Epidermal melanocyte (primary cell): ENCODE measurements around the gene VWC2L.

Experiments
- DNase-seq: peaks from one replicate; pipeline ENCODE4 v3.0.0; 2011; ENCODE audit warnings: low spot score; ENCODE audit not compliant: insufficient read length

The VWC2L gene

DNA sequence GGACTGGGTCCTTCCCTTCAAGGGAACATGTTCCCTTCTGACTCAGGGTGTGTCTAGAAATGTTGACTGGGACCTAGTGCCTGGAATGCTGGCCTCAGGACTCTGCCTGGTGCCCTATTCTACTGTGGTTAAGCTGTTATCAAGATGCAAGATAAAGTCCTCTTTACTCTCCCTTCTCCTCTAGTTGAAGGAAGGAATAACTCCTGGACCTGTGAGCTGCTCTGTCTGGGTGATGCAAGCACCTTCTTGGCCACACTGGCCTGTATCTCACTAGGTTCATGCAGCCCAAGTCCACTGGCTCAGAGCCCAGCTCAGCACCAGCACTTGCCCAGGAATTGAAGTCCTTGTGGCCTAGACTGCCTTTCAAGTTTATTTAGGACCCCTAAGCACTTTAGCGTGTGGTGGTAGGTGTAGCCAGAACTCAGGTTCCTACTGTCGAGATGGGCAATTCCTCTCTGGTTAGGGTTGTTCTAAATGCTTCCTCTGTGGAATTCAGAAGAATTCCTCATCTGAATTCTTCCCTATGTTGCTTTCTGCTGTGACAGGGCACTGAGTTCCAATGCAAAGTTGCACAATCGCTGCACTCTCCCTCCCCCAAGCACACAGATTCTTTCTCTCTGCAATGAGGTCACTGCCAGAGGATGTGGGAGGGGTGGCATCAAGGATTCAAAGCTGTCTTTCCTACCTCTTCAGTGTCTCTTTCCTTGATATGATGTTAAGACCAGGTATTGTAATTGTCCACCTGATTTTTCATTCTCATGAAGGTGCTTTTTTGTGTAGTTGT, 54.7 kb downstream of the VWC2L start:
- DNase-seq, result peak; percentile 20

DNA sequence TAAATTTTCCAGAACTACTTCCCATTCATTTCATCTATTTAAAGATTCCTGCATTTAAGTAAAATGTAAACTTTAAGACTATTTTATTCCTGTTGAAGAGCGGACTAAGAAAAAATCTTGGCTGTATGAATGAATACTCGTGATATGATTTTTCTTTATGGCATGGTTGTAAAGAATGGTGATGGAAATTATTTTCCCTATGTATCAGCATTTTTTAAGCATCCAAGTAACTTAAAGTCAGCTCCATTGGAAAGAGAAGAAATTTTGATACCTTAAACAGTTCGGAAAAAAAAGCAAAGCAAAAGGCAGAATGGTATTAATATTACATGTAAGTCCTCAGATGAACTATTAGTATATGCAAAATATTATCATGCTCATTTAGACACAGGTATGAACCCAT, 58.9 kb downstream of the VWC2L start:
- DNase-seq, result no peak

GRCh38 chr2:214471382-214471781, 60.5 kb downstream of the VWC2L start:
- DNase-seq, result no peak

GRCh38 chr2:214471990-214472389, 61.1 kb downstream of the VWC2L start:
- no peak for DNase-seq

- no peak for DNase-seq
Measured at GRCh38 chr2:214477305-214477704, 66.5 kb downstream of the VWC2L start.

DNA sequence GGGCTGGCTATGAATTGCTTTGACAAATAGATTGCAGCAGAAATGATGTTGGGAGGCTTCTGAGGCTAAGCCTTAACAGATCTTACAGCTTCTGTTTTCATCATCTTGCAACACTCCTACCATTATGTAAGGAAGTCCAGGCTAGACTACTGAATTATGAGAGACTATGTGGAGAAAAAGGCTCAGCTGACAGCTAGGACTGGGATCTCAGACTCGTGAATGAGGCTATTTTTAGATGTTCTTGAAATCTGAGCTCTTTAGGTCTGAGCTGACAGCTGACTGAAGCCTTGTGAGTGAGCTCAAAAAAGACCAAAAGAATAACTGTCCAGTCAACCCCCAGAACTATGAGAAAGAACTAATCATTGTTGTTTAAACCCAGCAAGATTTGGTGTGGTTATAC, 70.3 kb downstream of the VWC2L start:
- DNase-seq, result peak; percentile 21

- DNase-seq, result no peak
Measured at GRCh38 chr2:214482728-214483127, 71.9 kb downstream of the VWC2L start.

GRCh38 chr2:214484239-214484638, 73.4 kb downstream of the VWC2L start:
- DNase-seq, result no peak

DNA sequence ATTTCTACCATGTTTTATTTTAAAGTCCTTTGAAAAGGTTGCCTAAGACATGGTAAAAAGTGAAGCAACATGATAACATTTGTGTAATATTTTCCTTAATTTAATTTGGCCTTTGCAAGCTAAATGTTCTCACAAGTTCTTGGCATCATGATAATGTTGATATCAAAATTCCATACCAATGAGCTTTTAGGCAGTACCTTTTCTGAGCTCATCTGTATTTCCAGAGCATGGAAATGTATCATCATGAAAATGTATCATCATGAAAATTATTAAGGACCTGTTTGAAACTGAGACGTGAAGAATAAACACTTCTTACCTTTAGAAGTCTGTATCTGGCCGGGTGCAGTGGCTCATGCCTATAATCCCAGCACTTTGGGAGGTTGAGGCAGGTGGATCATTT, 73.8 kb downstream of the VWC2L start:
- DNase-seq, result no peak

GRCh38 chr2:214489181-214489580, 78.3 kb downstream of the VWC2L start:
- no peak for DNase-seq

DNA sequence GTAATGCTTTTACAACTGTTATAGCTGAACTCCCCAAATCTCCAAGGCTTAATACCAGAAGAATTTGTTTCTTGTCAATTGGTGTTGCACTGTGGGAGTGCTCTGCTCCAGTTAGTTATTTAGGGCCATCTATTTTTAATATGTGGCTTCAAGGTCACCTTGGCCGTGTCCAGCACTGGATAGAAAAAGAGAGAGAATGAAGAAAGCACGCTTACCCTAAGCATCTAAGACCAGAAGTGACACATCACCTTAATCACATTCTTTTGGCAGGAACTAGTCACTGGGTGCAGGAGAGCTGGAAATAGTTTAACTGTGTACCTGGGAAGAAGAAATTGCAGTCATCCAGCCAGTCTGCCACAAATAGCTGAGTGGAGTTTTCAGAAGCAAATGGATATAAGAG, 78.8 kb downstream of the VWC2L start:
- no peak for DNase-seq

DNA sequence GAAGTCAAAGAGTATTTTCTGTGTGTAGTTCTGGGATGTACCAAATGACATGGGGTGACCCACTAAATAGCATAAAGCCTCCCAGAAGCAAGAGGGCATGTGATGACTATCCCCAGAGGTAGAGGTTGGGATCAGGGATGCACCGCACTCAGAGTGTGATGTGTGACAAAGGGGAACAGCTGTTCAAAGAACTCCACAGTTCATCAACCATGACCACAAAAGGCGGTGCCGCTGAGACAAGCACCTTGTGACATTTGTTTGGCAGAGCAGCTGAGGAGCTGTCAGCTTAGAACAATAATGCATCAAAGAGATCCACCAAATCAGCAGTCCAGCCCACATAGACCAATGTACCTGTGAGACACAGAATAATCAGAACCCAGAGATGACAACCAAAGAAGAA, 81.3 kb downstream of the VWC2L start:
- no peak for DNase-seq

DNA sequence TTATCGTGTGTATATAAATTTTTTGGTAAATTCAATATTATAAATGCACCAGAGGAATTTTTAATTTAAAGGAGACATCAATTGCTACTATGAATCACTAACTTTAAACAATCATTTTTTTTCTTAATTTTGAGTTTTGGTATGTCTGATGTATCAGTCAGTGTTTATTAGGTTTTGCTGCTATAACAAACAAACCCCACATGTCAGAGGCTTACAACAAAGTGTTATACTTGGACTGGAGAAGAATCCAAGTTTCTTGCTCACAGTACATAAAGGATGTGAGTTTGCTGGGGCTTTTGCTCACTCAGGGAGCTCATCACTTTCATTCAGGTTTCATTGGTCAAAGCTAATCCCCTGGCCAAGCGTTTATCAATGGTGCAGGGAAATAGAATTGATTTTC, 81.8 kb downstream of the VWC2L start:
- DNase-seq, result no peak

- DNase-seq, result no peak
Measured at GRCh38 chr2:214497489-214497888, 86.6 kb downstream of the VWC2L start.

- DNase-seq, result no peak
Measured at GRCh38 chr2:214503568-214503967, 92.7 kb downstream of the VWC2L start.

GRCh38 chr2:214504599-214505376, 93.9 kb downstream of the VWC2L start:
- no peak for DNase-seq

DNA sequence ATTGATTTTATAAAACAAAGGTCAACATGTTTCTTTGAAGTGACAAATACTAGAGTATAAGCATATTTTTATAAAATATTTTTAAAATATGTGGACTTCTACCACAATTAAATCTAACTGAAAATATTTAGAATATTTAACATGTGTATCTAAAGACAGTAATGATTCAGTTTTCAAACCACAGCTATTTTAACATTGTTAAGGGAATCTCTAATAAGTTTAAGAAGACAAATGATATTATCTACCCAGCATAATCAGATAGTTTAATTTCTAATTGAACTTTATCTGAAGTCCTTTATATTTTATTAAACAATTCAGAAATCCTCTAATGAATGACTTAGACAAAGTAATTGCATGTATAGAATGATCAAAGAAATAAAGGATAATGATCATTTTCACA, 96.2 kb downstream of the VWC2L start:
- no peak for DNase-seq

- DNase-seq, result no peak
Measured at GRCh38 chr2:214514704-214515103, 103.8 kb downstream of the VWC2L start.

DNA sequence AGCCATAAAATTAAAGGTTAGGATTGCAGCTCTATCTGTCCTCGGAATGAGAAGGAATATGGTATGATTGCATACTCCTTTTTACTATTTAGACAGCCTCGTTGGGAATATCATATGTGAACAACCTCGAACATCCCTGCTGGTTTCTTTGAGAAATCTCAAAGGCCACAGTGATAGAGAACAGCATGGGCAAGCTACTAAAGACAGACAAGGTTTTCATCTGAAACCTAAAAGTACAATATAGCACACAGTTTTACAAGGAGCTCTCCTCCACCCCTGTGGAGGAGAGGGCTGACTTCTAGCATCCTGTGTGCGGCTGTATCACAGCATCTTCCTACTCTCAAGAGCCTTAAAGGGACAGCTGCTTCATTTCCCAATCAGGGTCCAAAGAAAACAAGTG, 104.3 kb downstream of the VWC2L start:
- DNase-seq, result no peak

DNA sequence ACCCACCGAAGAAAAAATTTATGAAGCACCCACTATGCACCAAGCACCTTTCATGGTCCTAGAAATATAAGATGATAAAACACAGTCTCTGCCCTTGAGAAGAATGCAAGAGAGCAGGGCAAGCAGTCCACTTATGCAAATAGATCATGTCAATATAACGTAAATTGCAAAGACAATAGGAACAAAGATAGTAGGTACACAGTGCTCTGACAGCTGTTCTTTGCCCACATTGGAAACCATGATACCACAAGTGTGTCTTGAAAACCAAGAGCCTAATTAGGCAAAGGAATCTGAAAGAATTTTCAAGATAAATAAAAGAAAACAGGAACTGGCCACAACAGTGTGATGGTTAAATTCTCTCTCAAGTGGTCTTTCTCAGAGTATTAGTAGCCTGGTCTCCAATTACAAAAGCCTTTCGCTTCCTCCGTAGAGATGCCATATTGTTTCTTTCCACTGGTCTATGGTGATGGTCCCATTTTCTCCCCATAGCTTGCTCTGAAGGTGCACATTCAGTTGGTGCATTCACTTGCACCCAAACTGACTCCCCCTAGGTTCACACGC, 108.5 kb downstream of the VWC2L start:
- DNase-seq, result no peak

- DNase-seq, result no peak
Measured at GRCh38 chr2:214529021-214529420, 118.2 kb downstream of the VWC2L start.

DNA sequence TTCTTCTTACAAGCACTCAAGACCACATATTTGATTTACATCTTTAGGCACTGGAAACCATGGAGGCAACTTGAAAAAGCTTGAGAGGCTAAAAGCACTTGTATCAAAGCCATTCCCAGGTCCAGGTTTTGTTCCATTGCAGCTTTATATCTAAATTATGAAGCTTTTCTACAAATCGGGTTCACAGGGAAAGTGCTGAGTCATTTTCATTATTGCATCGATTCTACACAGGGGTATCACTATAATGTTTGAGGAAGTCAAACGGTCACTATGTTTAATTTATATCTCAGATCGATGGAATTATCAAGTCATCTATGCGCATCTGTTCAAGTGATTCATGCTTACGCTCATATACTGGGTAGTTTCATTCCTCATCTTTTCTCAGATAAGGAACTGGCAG, 118.7 kb downstream of the VWC2L start:
- DNase-seq, result no peak

DNA sequence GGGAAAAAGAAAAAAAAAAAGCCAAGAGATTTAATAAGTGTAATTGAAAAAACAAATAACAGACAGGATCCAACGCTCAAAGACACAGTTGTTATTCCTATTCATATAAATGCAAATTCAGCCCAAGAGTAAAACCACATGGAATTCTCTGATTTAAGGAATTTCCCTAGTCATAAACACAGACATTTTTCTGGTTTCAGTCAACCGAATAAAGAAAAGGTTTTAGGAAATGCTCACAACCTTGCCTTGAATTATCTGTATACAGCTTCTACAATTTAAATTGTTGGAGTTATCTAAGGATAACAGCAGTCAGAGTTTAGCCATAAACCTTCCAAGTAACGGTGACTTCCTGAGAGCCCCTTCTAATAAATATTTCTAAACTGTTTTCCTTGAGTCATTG, 122.7 kb downstream of the VWC2L start:
- DNase-seq, result no peak
